KMS-11 (cell line): Measurements from ENCODE around the gene HCN2.
"Not testable (repeated sequence)": the region's sequence is repeated elsewhere in the genome, so short reads cannot be mapped to it uniquely, and the experiment has no call there.

ENCODE experiments used
- H2AFZ ChIP-seq: fragments of 200-600 bp; sonication (generic); 2 replicates; pipeline ENCODE4 v1.6.1; 2016; ENCODE audit warnings: antibody characterized with exemption, mixed run types, low read depth
- H3K27ac ChIP-seq: fragments of 200-600 bp; sonication (generic); 2 replicates; pipeline ENCODE4 v1.6.1; 2016; ENCODE audit warnings: mild to moderate bottlenecking, mixed run types
- H3K27me3 ChIP-seq: fragments of 200-600 bp; sonication (generic); 2 replicates; pipeline ENCODE4 v1.6.1; 2017; ENCODE audit warnings: mild to moderate bottlenecking, low read depth, mixed run types, moderate library complexity; ENCODE audit not compliant: insufficient read depth
- H3K36me3 ChIP-seq: fragments of 200-600 bp; sonication (generic); 2 replicates; pipeline ENCODE4 v1.6.1; 2017; ENCODE audit warnings: mild to moderate bottlenecking, mixed run types; ENCODE audit not compliant: insufficient read depth
- H3K4me1 ChIP-seq: fragments of 200-600 bp; sonication (generic); 2 replicates; pipeline ENCODE4 v1.6.1; 2016; ENCODE audit warnings: mild to moderate bottlenecking, low read depth, mixed run types; ENCODE audit not compliant: poor library complexity, severe bottlenecking
- H3K4me2 ChIP-seq: fragments of 200-600 bp; sonication (generic); 2 replicates; pipeline ENCODE4 v1.7.0; 2016; ENCODE audit warnings: mild to moderate bottlenecking, mixed run types
- H3K4me3 ChIP-seq: fragments of 200-600 bp; sonication (generic); IDR thresholded peaks from 2 replicates; pipeline ENCODE4 v1.6.1; 2017; ENCODE audit warnings: low read depth, low read length, mixed read lengths; ENCODE audit not compliant: insufficient read depth
- H3K79me2 ChIP-seq: fragments of 200-600 bp; sonication (generic); 2 replicates; pipeline ENCODE4 v1.6.1; 2016; ENCODE audit warnings: low read depth, mixed run types; ENCODE audit not compliant: insufficient read depth
- H3K9ac ChIP-seq: fragments of 200-600 bp; sonication (generic); 2 replicates; pipeline ENCODE4 v1.6.1; 2016; ENCODE audit warnings: mild to moderate bottlenecking, mixed run types
- H4K20me1 ChIP-seq: fragments of 200-600 bp; sonication (generic); 2 replicates; pipeline ENCODE4 v1.6.1; 2016; ENCODE audit warnings: mild to moderate bottlenecking, mixed run types; ENCODE audit not compliant: insufficient read depth
- TF ChIP-seq, protein P1 (sequence below): fragments of 200-600 bp; sonication (generic); conservative IDR thresholded peaks from 2 replicates; pipeline ENCODE4 v1.6.1; 2017; ENCODE audit warnings: low read depth, mild to moderate bottlenecking, antibody characterized with exemption, low read length, moderate library complexity, mixed read lengths

The HCN2 gene

DNA sequence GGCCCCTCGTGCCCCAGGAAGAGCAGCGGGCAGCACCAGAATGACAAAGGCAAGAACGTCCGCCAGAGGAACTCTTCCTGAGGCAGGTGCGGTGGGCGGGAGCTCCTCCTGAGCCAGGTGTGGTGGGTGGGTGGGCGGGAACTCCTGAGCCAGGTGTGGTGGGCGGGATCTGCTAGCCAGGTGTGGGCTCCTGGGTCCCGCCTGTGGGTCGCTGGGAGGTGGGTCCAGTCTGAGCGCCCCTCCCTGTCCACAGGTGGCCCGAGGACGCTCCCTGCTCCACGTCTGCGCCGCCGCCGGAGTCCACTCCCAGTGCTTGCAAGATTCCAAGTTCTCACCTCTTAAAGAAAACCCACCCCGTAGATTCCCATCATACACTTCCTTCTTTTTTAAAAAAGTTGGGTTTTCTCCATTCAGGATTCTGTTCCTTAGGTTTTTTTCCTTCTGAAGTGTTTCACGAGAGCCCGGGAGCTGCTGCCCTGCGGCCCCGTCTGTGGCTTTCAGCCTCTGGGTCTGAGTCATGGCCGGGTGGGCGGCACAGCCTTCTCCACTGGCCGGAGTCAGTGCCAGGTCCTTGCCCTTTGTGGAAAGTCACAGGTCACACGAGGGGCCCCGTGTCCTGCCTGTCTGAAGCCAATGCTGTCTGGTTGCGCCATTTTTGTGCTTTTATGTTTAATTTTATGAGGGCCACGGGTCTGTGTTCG lies 7.0 kb upstream of the HCN2 start:
- Histone ChIP-seq H3K27me3 (0 out of 2 replicates have a peak, but pooled peaks cover 4% of the 10 kb centered on the region), H2AFZ (no peak overlapping the region), H3K4me3 (no peak overlapping the region), H3K9ac (no peak overlapping the region), H4K20me1 (no peaks in the 10 kb centered on the region), H3K4me2 (no peak overlapping the region), H3K27ac (no peak overlapping the region), H3K4me1 (no peaks in the 10 kb centered on the region), H3K36me3 (no peaks in the 10 kb centered on the region), H3K79me2 (peaks cover 10% of the 10 kb centered on the region; the same call in 1 of the 2 replicates)
- TF ChIP-seq, protein P1, sequence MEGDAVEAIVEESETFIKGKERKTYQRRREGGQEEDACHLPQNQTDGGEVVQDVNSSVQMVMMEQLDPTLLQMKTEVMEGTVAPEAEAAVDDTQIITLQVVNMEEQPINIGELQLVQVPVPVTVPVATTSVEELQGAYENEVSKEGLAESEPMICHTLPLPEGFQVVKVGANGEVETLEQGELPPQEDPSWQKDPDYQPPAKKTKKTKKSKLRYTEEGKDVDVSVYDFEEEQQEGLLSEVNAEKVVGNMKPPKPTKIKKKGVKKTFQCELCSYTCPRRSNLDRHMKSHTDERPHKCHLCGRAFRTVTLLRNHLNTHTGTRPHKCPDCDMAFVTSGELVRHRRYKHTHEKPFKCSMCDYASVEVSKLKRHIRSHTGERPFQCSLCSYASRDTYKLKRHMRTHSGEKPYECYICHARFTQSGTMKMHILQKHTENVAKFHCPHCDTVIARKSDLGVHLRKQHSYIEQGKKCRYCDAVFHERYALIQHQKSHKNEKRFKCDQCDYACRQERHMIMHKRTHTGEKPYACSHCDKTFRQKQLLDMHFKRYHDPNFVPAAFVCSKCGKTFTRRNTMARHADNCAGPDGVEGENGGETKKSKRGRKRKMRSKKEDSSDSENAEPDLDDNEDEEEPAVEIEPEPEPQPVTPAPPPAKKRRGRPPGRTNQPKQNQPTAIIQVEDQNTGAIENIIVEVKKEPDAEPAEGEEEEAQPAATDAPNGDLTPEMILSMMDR: no peak

DNA sequence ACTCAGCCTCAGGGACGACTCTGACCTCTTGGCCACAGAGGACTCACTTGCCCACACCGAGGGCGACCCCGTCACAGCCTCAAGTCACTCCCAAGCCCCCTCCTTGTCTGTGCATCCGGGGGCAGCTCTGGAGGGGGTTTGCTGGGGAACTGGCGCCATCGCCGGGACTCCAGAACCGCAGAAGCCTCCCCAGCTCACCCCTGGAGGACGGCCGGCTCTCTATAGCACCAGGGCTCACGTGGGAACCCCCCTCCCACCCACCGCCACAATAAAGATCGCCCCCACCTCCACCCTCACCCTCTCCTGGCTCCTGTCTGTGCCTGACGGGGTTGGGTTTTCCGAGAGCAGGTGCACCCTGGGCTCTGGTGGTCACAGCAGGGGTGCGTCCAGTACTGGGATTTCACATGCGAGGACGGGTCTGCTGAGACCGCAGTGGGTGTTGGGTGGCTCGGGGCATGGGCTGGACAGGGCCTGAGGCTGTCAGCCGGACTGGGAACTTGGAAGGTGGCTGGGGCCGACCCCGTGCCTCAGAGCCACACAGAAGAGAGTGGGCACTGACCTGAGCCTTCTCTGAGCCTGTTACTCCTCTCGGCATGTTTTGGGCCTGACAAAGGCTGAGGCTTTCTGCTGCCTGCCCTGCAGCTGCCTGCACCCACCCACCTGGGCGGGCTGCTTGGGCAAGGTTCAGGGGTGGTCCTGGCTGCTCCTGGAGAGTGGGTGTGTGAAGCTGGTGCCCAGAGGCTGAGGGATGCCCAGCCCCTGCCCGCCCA lies 6.3 kb upstream of the HCN2 start:
- no peaks in the 10 kb centered on the region for H4K20me1 ChIP-seq
- H3K9ac ChIP-seq: no peak overlapping the region
- no peak overlapping the region for H3K27ac ChIP-seq
- no peak overlapping the region for H2AFZ ChIP-seq
- TF ChIP-seq, protein P1: no peak
- peaks cover 6% of the 10 kb centered on the region for H3K4me1 ChIP-seq
- no peak overlapping the region for H3K4me2 ChIP-seq
- no peaks in the 10 kb centered on the region for H3K36me3 ChIP-seq
- no peak overlapping the region for H3K4me3 ChIP-seq
- H3K27me3 ChIP-seq: peaks cover 9% of the 10 kb centered on the region; the same call in 1 of the 2 replicates
- peaks cover 5% of the 10 kb centered on the region; the same call in 1 of the 2 replicates for H3K79me2 ChIP-seq

DNA sequence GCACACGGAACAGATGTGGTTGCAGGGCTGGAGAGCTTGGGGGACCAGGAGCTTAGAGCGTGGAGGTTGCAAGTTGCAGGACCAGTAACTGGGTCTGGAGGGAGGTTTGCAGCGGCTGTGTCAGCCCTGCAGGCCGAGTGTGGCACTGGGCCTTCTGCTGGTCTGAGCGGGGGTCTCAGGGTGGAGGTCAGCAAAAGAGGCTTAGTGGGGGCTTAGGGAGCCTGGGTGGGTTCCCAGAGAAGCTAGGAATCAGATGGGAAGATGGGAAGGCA lies 5.8 kb upstream of the HCN2 start:
- no peaks in the 10 kb centered on the region for H3K36me3 ChIP-seq
- peaks cover 10% of the 10 kb centered on the region for H3K4me1 ChIP-seq
- no peak overlapping the region for H3K9ac ChIP-seq
- TF ChIP-seq, protein P1: no peak
- H3K4me3 ChIP-seq: no peak overlapping the region
- peaks cover 4% of the 10 kb centered on the region; the same call in 1 of the 2 replicates for H3K79me2 ChIP-seq
- no peak overlapping the region for H3K27ac ChIP-seq
- no peak overlapping the region for H3K4me2 ChIP-seq
- H2AFZ ChIP-seq: no peak overlapping the region
- peaks cover 13% of the 10 kb centered on the region; the same call in 1 of the 2 replicates for H3K27me3 ChIP-seq
- H4K20me1 ChIP-seq: no peaks in the 10 kb centered on the region

DNA sequence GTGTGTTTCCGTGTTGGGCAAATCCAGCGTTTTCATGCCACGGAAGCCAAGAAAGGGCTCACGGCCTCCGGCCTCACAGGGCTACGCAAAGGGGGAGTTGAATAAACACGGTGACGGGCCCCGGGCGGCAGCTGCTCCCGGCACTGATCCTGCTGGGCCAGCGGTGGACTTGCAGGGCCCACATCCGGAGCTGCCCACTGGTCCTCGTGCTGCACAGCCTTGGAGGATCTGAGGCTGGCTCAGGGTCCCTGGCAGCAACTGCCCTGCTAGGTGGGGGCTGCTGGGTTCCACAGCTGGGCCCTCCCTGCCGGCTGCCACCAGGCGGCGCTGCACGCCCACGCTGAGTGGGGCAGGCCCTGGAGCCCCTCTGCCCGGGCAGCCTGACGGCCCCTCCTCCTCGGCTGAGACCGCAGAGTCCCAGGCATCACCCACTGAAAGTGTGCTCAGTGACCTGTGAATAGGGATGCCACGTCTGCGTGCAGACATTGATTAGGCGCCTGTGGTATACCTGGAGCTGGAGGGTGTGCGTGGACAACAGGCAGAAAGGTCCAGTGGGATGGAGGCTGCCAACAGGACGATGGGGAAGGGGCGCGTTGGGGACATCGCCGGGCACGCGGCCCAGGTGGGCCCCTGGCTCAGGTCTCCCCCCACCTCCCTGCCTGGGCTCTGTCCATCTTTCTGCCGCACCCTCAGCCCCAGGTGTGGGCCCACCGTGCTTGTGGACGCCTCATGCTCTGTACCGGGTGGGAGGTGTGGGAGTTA lies 5.3 kb upstream of the HCN2 start:
- Histone ChIP-seq H2AFZ (no peak overlapping the region), H3K79me2 (peaks cover under 1% of the 10 kb centered on the region; the same call in 1 of the 2 replicates), H3K4me2 (no peak overlapping the region), H3K36me3 (no peaks in the 10 kb centered on the region), H3K27ac (no peak overlapping the region), H3K27me3 (peaks cover 17% of the 10 kb centered on the region), H3K4me3 (no peak overlapping the region), H3K9ac (no peak overlapping the region), H4K20me1 (no peaks in the 10 kb centered on the region), H3K4me1 (peaks cover 10% of the 10 kb centered on the region)
- TF ChIP-seq, protein P1: peak; percentile 67; the same call in 1 of the 2 replicates

DNA sequence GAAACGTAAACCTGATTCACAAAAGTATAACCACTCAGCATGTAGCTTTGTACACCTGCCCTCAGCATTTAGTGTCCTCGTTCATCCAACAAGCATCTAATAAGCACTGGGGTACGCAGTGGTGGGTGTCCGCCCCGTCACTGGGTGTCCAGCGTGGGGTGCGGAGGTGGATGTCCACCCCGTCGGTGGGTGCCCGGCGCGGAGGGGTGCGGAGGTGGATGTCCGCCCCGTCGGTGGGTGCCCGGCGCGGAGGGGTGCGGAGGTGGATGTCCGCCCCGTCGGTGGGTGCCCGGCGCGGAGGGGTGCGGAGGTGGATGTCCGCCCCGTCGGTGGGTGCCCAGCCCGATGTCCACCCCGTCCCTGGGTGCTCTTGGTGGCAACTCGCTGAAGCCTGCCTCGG lies 4.5 kb upstream of the HCN2 start:
- H3K27ac ChIP-seq, H3K4me3 ChIP-seq, H4K20me1 ChIP-seq, H3K9ac ChIP-seq, H3K4me2 ChIP-seq, H2AFZ ChIP-seq, H3K79me2 ChIP-seq, H3K36me3 ChIP-seq: not testable (repeated sequence)
- Histone ChIP-seq H3K27me3 (peaks cover 17% of the 10 kb centered on the region), H3K4me1 (peaks cover 10% of the 10 kb centered on the region)
